ENCODE data around the gene CACNA2D1.

DNA sequence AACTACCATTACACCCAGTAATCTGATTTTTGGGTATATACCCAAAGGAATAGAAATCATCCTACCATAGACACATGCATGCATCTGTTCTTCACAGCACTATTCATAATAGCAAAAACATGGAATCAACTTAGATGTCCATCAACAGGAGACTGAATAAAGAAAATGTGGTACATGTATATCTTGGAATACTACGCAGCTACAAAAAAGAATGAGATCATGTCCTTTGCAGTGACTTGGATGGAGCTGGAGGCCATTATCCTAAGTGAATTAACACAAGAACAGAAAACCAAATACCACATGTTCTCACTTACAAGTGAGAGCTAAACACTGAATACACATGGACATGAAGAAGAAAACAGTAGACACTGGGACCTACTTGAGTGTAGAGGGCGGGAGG, 254.9 kb downstream of the CACNA2D1 start:
- TF ChIP-seq, protein P1, sequence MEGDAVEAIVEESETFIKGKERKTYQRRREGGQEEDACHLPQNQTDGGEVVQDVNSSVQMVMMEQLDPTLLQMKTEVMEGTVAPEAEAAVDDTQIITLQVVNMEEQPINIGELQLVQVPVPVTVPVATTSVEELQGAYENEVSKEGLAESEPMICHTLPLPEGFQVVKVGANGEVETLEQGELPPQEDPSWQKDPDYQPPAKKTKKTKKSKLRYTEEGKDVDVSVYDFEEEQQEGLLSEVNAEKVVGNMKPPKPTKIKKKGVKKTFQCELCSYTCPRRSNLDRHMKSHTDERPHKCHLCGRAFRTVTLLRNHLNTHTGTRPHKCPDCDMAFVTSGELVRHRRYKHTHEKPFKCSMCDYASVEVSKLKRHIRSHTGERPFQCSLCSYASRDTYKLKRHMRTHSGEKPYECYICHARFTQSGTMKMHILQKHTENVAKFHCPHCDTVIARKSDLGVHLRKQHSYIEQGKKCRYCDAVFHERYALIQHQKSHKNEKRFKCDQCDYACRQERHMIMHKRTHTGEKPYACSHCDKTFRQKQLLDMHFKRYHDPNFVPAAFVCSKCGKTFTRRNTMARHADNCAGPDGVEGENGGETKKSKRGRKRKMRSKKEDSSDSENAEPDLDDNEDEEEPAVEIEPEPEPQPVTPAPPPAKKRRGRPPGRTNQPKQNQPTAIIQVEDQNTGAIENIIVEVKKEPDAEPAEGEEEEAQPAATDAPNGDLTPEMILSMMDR (IDR thresholded peaks at IDR 0.05): no peak
- no peak for TF ChIP-seq POLR2A (IDR thresholded peaks at IDR 0.05)
